Upper lobe of right lung (tissue), 1 donor: ENCODE results near the gene RAPGEF3. TPM values are rescaled to one million over a fixed set of nuclear protein-coding genes. Genes with fewer than 3 reads are reported as not detected.

Experiments
- ATAC-seq: fragments of 200-7000 bp; cut with Tn5 transposase; one replicate; pipeline ENCODE4 v1.9.1; 2020; ENCODE audit warnings: mild to moderate bottlenecking, moderate library complexity
- DNase-seq: peaks from one replicate; pipeline ENCODE4 v3.0.0-alpha.2; 2020
- H3K27ac ChIP-seq: fragments of 200-600 bp; one replicate; pipeline ENCODE4 v1.8.0; 2022
- H3K27me3 ChIP-seq: fragments of 200-600 bp; one replicate; pipeline ENCODE4 v1.8.0; 2022; ENCODE audit warnings: mild to moderate bottlenecking
- H3K36me3 ChIP-seq: fragments of 200-600 bp; one replicate; pipeline ENCODE4 v1.8.0; 2022
- H3K4me1 ChIP-seq: fragments of 200-600 bp; one replicate; pipeline ENCODE4 v1.8.0; 2022
- H3K4me3 ChIP-seq: fragments of 200-600 bp; one replicate; pipeline ENCODE4 v1.8.0; 2022; ENCODE audit warnings: mild to moderate bottlenecking
- H3K9me3 ChIP-seq: fragments of 200-600 bp; one replicate; pipeline ENCODE4 v1.8.0; 2022
- intact Hi-C: fragments of 100-400 bp; cut with DNase I; formaldehyde crosslinking; loops from one replicate; pipeline ENCODE4 v1.11.0; 2022
- total RNA-seq: library from RNA; stranded (reverse); fragmentation: NEBNext Ultra II Directional; extraction: Animal tissue kit (Norgen Biotek cat#: 25700); gene quantifications from one replicate; pipeline ENCODE4 v1.2.1, GENCODE V29; 2021
- TF ChIP-seq, protein P1 (sequence below): fragments of 200-600 bp; IDR thresholded peaks from one replicate; pipeline ENCODE4 v1.8.0; 2022; ENCODE audit warnings: antibody characterized with exemption
- donor health status: DM: no; HTN: yes; CAD: no; lungs with severe emphysema.

Gene RAPGEF3
- total RNA-seq, 1 donor from 2014 or later: 69.6 TPM

DNA sequence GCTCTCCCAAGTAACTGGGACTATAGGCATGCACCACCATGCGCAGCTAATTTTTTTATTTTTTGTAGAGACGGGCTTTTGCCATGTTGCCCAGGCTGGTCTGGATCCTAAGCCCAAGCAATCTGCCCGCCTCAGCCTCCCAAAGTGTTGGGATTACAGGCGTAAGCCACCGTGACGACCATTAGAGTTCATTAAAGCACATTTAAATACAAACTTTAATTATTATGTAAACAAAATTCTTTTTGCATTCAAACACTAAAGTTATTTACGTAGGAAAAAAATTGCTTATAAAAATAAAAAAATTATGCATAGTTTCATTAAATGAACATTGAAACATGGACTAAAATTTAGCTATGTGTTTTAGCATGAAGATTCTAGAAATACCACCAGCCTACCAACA lies 60.0 kb downstream of the RAPGEF3 start:
- Histone ChIP-seq H3K27me3 (no peaks in the 10 kb centered on the region), H3K4me1 (no peaks in the 10 kb centered on the region), H3K27ac (no peak overlapping the region), H3K9me3 (no peaks in the 10 kb centered on the region), H3K36me3 (peaks cover 45% of the 10 kb centered on the region), H3K4me3 (no peak overlapping the region)
- TF ChIP-seq, protein P1, sequence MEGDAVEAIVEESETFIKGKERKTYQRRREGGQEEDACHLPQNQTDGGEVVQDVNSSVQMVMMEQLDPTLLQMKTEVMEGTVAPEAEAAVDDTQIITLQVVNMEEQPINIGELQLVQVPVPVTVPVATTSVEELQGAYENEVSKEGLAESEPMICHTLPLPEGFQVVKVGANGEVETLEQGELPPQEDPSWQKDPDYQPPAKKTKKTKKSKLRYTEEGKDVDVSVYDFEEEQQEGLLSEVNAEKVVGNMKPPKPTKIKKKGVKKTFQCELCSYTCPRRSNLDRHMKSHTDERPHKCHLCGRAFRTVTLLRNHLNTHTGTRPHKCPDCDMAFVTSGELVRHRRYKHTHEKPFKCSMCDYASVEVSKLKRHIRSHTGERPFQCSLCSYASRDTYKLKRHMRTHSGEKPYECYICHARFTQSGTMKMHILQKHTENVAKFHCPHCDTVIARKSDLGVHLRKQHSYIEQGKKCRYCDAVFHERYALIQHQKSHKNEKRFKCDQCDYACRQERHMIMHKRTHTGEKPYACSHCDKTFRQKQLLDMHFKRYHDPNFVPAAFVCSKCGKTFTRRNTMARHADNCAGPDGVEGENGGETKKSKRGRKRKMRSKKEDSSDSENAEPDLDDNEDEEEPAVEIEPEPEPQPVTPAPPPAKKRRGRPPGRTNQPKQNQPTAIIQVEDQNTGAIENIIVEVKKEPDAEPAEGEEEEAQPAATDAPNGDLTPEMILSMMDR: no peak
- DNase-seq (no peak), ATAC-seq (no peak)
- intact Hi-C loops: no loop called here

DNA sequence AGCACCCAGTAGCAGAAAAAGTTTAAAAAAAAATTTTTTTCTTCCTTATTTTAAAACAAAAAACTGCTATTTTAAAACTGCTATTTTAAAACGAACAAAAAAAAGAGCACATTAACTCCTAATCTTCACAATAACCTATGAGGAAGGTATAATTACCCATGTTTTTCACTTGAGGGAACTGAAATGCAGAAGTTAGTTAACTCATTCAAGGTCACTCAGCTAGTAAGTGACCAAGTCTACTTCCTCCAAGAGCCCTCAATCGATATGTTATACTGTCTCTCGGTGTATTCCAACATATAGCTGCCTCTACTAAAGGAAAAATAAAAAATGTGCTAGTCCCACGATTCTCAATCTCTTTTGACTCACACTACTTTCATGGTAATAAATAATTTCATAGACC lies 60.6 kb downstream of the RAPGEF3 start:
- DNase-seq (no peak), ATAC-seq (peak; percentile 52)
- H3K4me1 ChIP-seq: no peaks in the 10 kb centered on the region
- no peaks in the 10 kb centered on the region for H3K27me3 ChIP-seq
- no peak overlapping the region for H3K27ac ChIP-seq
- no peak overlapping the region for H3K4me3 ChIP-seq
- intact Hi-C loops: no loop called here
- TF ChIP-seq, protein P1: no peak
- H3K9me3 ChIP-seq: no peaks in the 10 kb centered on the region
- peaks cover 50% of the 10 kb centered on the region for H3K36me3 ChIP-seq

DNA sequence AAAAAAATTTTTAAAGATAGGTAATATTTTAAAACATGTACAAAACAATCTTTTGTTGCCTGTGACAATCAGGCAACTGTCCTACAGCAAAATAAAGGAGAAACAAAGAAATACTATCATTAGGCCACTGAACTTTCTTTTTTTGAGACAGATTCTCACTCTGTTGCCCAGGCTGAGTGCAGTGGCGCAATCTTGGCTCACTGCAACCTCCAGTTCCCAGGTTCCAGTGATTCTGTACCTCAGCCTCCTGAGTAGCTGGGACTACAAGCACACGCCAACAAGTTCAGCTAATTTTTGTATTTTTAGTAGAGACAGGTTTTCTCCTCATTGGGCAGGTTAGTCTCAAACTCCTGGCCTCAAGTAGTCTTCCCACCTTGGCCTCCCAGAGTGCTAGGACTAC lies 69.5 kb downstream of the RAPGEF3 start:
- intact Hi-C loops: no loop called here
- no peaks in the 10 kb centered on the region for H3K9me3 ChIP-seq
- no peak overlapping the region for H3K27ac ChIP-seq
- peaks cover 51% of the 10 kb centered on the region for H3K36me3 ChIP-seq
- H3K27me3 ChIP-seq: no peaks in the 10 kb centered on the region
- DNase-seq (no peak), ATAC-seq (no peak)
- H3K4me1 ChIP-seq: no peaks in the 10 kb centered on the region
- TF ChIP-seq, protein P1: no peak
- no peak overlapping the region for H3K4me3 ChIP-seq

DNA sequence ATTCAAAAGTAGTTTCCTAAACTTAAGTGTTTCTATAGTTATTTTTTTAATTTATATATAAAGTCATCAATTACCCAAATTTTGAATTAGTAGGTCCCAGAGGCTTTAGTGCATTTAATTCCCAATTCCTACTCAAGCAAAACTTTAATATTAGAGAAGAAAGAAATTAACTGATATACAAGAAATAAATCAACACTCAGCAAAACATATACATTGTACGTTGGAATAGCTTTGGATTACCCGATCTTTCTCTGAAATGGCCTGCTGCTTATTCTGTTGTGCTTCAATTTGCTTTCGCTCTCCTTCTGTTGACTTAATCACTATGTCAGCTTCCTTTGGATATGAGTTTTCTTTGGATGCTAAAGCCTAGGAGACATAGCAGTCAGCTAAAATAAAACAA lies 71.0 kb downstream of the RAPGEF3 start:
- TF ChIP-seq, protein P1: no peak
- intact Hi-C loops: no loop called here
- Histone ChIP-seq H3K4me1 (no peaks in the 10 kb centered on the region), H3K27ac (no peak overlapping the region), H3K9me3 (no peaks in the 10 kb centered on the region), H3K4me3 (no peak overlapping the region), H3K36me3 (peaks cover 49% of the 10 kb centered on the region), H3K27me3 (no peaks in the 10 kb centered on the region)
- ATAC-seq (no peak), DNase-seq (no peak)

DNA sequence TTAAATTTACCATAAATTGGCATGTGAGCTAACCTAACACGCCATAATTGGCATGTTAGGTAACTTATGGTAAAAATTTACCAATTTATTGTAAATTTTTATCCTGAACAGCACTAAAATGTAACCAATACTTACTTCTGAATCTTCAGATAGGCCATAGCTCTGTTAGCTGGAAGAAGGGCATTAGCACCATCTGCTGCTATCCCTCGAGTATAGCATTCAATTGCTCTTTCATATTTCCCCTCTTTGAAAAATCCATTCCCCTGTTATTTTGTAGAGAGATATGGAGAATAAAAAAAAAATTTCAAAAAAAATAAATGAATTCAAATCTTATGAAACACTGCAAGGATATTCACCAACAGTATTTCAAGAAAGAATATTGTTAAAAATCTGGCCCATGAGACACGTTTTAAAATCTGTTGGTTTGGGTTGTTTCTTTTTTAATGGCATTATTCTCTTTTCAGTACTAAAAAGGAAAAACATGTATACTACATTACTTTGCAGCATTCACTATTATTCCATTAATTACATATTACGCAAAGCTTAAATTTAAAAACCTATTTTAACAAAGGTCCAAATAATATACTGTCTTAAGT lies 71.9 kb downstream of the RAPGEF3 start:
- peaks cover 50% of the 10 kb centered on the region for H3K36me3 ChIP-seq
- ATAC-seq (peak; percentile 65), DNase-seq (no peak)
- TF ChIP-seq, protein P1: peak; percentile 58
- H3K27ac ChIP-seq: no peak overlapping the region
- intact Hi-C loops: no loop called here
- no peak overlapping the region for H3K4me3 ChIP-seq
- H3K27me3 ChIP-seq: no peaks in the 10 kb centered on the region
- no peaks in the 10 kb centered on the region for H3K9me3 ChIP-seq
- no peaks in the 10 kb centered on the region for H3K4me1 ChIP-seq

Other genes starting within 250 kb of the RAPGEF3 start
- gene RPAP3, start 52.9 kb downstream of the RAPGEF3 start, total RNA-seq: 19.9 TPM
- 0.32 TPM for gene ENDOU, start 33.4 kb downstream of the RAPGEF3 start, total RNA-seq
- gene SLC48A1, start 14.4 kb upstream of the RAPGEF3 start, total RNA-seq: 40.9 TPM
- gene HDAC7, start 61.0 kb upstream of the RAPGEF3 start, total RNA-seq: 135 TPM
- 28.7 TPM for gene VDR, start 146.1 kb upstream of the RAPGEF3 start, total RNA-seq
- gene TMEM106C, start 204.7 kb upstream of the RAPGEF3 start, total RNA-seq: 45.4 TPM
- not detected for gene COL2A1, start 245.6 kb upstream of the RAPGEF3 start, total RNA-seq